ENCODE results near the gene CYSTM1.

GRCh38 chr5:140147460-140147859 lies 27.5 kb upstream of the CYSTM1 start:
- no peak for TF ChIP-seq CTCF (IDR thresholded peaks at IDR 0.05)
- no peak for TF ChIP-seq POLR2A (IDR thresholded peaks at IDR 0.05)
